ENCODE results near the gene DGCR8.
A peak's percentile ranks its signal among the peaks of the same experiment; 100 is the strongest.

The DGCR8 gene

GRCh38 chr22:20036084-20036482, 44.0 kb upstream of the DGCR8 start:
- H3K4me3 ChIP-seq (ENCODE audit: low read depth, low read length): no peak overlapping the region
- no peak for TF ChIP-seq CTCF (IDR thresholded peaks at IDR 0.05; ENCODE audit: control insufficient read depth, extremely low read depth, insufficient read depth)

GRCh38 chr22:20036535-20037392, 43.3 kb upstream of the DGCR8 start:
- no peak overlapping the region for H3K4me3 ChIP-seq (ENCODE audit: low read depth, low read length)
- no peak for TF ChIP-seq CTCF (IDR thresholded peaks at IDR 0.05; ENCODE audit: control insufficient read depth, extremely low read depth, insufficient read depth)
- DNase-seq (ENCODE audit: low read depth): no peak

More at GRCh38 chr22:20036084-20036482, 44.0 kb upstream of the DGCR8 start:
- DNase-seq (ENCODE audit: low read depth): no peak

GRCh38 chr22:20037419-20037818, 42.6 kb upstream of the DGCR8 start:
- H3K4me3 ChIP-seq (ENCODE audit: low read depth, low read length): no peak overlapping the region
- no peak for DNase-seq (ENCODE audit: low read depth)
- no peak for TF ChIP-seq CTCF (IDR thresholded peaks at IDR 0.05; ENCODE audit: control insufficient read depth, extremely low read depth, insufficient read depth)

GRCh38 chr22:20038574-20038973, 41.5 kb upstream of the DGCR8 start:
- no peak for DNase-seq (ENCODE audit: low read depth)
- TF ChIP-seq CTCF (IDR thresholded peaks at IDR 0.05; ENCODE audit: control insufficient read depth, extremely low read depth, insufficient read depth): no peak
- no peak overlapping the region for H3K4me3 ChIP-seq (ENCODE audit: low read depth, low read length)

GRCh38 chr22:20039683-20040325, 40.2 kb upstream of the DGCR8 start:
- TF ChIP-seq CTCF (IDR thresholded peaks at IDR 0.05; ENCODE audit: control insufficient read depth, extremely low read depth, insufficient read depth): no peak
- DNase-seq (ENCODE audit: low read depth): peak; percentile 57
- peak overlapping the region; percentile 8; the same call in 1 of the 2 replicates for H3K4me3 ChIP-seq (ENCODE audit: low read depth, low read length)

GRCh38 chr22:20040327-20041200, 39.5 kb upstream of the DGCR8 start:
- peak overlapping the region; percentile 8; the same call in 1 of the 2 replicates for H3K4me3 ChIP-seq (ENCODE audit: low read depth, low read length)
- no peak for TF ChIP-seq CTCF (IDR thresholded peaks at IDR 0.05; ENCODE audit: control insufficient read depth, extremely low read depth, insufficient read depth)
- no peak for DNase-seq (ENCODE audit: low read depth)

Data from LNCaP clone FGC (cell line).